Fibroblast of skin of back (primary cell): ENCODE measurements around the gene FNIP2.
A peak's percentile ranks its signal among the peaks of the same experiment; 100 is the strongest.
"Not testable (repeated sequence)": the region's sequence is repeated elsewhere in the genome, so short reads cannot be mapped to it uniquely, and the experiment has no call there.

Experiments
- DNase-seq: peaks from one replicate; pipeline ENCODE4 v3.0.0-alpha.2; 2013

Gene FNIP2

DNA sequence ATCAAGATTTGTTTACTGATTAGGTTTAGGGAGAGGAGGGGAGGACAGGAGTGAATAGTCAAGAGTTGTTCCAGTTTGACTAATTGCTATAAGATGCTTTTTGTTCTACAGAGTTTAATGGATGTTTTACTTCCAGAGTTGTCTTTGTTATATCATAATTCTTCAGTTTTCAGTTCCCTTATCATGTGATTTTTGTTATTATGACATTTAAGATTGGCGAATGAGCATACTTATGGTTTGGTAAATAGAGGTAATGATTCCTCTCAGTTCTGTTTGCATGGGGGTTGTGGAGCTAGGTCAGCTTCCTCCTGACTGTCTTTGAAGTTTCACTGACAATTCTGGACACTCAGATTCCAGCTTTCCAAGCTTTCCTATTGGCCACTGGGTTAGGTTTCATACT is 24.6 kb downstream of the FNIP2 start:
- not testable (repeated sequence) for DNase-seq

DNA sequence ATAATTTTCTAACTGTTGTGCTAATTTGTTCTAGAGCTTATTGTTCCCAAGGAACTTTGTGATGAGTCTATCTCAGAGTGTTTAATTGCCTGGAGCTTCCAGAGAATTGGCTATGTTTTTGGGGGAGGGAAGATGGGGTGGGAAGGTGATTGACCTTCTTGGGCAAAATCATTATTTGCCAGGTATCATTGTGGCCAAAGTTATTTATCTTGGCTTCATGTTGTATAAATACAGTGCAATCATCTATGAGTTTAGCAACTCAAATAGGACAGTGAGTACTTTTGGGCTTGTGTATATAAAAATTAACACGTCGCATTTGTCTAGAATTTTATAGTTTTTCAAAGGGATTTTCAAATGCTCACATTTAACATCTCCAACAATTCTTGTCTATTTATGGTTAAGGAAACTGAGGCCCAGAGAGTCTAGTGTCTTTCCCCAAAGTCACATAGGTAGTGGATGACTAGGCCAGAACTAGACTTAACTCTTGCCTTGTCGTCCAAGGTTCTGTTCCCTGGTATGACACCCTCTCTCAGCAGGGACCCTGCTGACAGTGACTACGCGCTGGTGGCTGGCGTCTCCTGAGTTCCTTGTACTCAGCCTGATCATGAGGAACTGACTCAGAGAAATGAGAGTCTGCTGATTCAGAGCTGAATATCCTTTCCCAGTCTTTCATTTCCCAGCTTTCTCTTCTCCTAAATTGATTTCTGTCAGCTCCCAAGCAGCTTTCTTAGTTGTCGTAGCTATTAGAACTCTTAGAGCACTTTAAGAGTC is 27.7 kb downstream of the FNIP2 start:
- peak; percentile 74 for DNase-seq

DNA sequence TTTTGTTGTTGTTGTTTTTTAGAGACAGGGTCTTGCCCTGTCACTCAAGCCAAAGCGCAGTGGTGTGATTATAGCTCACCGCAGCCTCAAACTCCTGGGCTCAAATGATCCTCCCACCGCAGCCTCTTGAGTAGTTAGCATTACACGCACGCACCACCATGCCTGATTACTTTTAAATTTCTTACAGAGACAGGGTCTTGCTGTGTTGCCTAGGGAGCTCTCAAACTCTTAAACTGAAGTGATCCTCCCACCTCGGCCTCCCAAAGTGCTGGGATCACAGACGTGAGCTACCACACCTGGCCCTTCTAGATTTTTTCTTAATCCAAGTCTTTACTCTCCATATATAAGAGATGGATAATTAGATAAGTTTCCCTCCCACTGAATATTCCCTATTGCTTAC is 29.2 kb downstream of the FNIP2 start:
- no peak for DNase-seq

DNA sequence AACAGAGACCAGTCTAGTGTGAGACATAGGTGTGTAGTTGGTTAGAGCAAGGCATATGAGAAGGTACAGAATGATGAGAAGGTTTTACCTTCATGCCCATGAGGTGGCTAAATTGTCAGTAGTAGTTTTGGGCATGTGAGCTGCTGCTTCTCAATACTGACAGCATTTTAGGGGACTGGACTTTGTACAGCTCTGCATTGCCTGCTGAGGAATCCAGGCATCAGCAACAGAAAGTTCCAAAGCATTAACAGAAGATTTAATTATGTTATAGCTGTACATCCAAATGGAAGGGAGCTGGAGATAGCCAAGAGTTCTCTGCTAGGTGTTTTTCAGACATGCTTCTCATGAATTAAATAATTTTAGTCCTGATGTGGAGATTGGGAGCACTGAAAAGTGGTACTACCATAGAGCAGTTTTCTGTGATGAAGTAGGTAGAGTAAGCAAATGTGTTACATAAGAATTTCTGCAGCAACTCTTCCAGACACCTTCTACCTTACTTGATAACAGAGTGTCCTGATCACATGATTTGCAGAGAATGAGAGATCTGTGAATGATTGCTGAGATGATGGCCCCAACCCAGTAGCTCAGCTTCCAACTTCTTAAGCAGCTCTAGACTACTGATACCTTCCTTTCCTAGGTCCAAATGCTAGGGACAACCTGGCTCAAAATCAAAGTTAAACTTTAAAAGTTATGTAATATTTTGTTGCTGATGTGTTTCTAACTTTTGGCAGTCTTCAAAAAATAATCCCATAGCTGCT is 30.4 kb downstream of the FNIP2 start:
- no peak for DNase-seq

DNA sequence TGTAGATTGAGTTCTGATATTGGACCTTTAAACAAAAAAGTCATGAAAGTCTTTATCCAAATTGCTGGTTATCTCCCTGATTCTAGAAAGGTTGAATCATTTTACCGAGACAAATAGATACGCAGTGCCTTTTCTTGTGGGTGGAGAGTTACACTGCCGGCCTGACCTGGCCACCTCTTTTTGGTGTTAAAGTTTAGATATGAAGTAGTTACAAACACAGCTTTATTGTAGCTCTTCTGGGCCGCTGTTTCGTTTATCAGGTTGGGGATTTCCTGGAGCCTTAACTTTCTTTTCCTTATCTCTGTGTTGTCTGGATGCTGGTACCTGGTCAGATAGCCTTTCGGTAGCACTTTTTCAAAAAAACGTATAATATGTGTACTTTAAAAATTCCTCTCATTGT is 31.0 kb downstream of the FNIP2 start:
- no peak for DNase-seq

DNA sequence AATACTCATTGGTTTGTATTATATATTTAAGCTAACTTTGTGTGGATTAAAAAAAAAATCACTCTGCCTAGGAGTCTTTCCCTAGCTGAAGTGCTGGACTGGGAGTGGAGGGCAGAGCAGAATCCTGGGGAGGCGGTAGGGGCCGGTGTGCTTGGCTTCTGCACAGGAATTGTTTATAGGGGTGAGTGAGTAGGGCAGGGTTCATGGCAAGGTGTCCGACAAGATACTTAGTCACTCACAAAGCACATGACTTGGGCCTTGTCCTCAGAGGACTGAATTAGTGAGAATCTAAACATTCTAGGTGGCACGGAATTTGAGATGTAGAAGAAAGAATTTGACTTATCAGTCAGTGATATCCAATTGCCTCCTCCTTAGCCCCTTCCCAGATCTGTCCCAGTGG is 32.2 kb downstream of the FNIP2 start:
- DNase-seq = no peak

DNA sequence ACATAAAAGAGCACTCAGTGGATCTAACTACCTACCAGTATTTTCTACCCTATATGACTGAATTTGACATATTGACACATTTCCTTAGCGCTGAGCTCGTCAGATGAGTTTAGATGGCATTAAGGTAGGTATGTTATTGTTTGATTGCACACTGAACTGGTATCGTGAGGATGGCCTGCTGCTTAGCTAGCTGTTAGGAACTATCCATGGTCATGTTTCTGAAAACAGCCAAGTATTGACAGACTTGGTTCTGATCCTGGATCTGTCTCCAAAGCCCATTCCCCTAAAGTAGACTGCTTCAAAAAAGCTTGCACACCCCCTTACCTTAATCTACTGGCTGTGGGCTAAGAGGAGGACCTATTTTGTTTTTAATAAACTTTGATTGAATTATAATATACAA is 32.9 kb downstream of the FNIP2 start:
- no peak for DNase-seq

DNA sequence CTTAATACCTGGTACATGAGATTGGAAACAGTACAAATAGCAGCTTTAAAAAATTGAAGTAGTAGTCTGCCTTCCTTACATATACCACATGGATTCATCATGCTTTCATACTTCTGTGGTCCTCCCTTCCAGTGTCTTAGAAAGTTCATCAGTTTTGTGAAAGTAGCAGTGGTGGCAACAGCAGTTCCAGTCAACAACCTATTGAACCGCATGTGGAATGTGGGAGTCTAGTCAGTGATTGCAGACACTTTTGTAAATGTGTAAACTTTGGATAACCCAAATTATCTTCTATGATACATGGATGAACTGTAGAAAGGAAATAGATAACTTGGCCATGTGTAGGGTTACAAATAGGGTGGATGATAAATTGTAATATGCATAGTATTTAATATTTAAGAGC is 34.1 kb downstream of the FNIP2 start:
- DNase-seq = no peak

DNA sequence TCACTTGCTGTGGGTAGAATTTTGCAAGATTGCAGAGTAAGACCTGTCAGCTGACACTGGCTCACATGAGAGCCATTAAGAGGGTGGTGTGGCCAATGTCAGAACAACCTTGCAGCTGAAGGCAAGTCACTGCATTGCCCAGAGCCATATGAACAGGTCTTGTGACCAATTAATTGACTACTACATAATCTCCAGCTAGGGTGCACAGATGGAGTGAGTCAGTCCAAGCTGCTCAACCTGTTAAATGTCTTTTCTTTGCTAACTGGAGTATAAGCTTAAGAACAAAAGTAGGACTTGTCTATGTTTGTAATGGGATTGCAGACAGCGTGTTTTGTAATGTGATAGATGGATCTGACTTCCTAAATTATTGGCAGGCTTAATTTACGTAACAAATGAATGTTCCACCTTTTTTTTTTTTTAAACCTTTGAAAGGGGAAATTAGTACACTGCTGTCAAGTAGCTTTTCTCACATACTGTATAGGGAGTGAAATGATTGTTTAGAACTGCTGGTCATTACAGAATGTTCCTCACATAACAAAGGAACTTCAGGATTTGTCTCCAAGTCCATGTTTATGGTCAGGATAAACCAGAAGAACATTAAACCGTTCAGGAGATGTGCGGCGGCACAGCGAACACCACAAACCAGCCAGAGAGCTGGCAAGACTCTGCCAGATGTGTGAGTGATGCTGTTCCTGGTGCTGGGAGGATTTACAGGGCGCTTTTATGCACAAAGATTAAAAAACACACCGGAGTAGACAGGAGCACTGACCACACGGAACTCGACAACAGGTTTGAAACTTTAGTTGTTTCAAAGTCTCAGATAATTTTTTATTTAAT is 37.0 kb downstream of the FNIP2 start:
- DNase-seq = no peak

DNA sequence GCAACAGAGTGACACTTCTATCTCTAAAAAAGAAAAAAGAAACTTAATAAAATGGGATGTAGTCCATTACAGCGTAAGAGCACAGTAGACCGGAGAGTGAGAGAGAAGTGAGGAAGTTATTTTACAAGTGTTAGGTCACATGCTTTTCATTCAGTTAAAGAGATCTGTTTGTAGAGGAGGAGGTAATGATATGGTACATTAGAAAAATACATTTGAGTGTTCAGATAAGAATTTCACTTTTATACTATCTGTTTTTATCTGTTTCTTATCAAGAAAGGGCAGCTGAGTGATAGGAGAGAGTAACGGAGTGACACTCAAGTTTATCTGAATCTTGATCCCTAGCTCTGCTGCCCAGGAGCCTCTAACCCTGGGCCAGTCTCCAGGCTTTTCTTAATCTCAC is 38.9 kb downstream of the FNIP2 start:
- DNase-seq = no peak

DNA sequence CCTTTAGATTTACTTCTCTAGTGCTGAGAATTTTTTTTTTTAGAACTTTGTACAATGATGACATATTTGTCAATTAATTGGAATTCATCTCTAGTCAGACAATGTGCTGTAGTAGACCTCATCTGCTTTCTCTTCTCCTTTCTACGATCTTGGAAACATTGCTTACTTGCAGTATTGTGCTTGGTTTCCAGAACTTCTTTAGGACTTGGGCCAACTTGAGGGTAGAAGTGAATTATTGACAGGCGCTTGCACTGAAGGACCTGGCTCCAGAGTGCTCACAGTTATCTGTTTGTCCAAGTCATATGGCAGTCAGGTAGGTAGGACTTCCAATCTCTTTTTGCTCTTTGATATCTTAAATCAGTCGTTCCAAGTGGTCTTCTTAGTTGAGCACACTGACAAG is 39.6 kb downstream of the FNIP2 start:
- no peak for DNase-seq

DNA sequence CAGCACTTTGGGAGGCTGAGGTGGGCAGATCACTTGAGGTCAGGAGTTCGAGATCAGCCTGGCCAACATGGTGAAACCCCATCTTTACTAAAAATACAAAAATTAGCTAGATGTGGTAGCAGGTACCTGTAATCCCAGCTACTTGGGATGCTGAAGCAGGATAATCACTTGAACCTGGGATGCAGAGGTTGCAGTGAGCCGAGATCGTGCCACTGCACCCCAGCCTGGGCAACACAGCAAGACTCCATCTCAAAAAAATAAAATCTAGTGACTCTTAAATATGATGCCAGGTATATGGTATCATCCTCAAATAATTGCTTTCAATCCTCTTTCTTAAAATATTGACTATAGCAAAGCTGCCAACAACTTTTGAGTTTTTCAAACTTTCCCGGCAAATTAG is 40.4 kb downstream of the FNIP2 start:
- not testable (repeated sequence) for DNase-seq

DNA sequence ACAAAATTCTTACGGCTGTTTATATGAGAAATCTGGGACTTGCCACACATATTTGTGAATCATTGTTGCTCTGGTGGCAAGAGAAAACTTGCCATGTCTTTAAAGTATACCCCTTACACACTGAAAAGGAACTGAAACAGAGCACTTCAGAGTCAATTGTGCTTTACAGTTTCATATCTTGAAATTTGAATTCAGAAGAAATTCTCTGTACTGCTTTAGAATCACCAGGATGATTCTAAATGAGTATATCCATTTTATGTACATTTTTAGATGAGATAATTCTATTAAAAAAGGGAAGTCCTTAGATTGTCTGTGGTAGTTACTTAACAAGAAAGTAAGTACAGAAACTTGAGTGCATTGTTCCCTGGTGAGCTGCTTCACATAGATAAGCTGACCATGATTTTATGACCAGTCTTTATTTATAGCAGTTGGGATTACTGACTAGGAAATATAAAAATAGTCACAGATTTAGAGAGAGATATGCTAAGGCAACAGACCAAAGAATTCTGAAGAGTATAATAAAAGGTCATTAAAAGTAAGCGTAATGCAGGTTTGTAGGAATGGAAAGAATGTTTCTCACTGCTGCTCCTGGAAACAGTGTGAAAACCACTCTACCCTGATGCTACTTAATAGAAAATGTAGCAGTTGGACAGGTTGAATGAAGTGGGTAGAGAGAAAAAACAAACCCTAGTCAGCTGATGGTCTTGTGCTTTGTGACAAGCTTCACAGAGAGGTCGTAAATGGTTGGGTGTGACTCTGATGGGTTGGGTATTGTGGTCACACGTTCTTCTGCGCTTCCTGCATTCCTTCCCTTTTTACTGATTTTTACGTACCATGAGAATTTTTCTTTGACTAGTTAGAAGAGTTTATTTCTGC is 41.0 kb downstream of the FNIP2 start:
- DNase-seq = peak; percentile 94

DNA sequence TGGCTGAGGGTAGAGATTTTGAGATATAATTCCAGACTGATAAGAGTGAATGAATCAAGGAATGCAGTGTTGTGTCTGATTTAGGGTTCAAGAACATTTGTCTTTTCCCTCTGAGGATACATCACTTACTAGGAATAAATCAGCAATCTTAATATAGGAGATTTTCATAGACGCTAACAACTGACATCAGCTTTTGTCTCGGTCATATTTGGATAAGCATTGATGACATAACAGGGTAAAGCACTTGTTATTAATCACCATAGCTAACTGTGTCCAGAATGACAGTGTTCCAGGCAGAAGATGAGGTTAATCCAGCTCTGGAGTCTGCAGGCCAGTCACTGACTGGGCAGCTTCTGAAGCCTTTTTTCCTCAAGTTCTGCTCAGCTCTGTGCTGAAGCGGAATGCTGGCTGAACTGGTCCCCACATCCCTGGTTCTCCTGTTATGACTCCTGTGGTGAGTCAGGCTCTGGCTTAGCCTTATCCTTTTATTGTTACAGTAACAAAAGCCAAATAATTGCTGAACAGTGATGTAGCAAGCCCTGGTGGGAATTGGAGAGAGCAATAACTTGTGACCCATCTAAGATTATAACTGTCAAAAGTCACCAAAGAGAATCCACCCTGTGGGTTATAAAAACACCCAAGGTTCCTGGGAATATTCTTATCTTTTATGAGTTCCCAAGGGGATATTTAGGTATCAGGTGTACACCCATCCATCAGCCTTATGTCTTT is 41.8 kb downstream of the FNIP2 start:
- DNase-seq = peak; percentile 98

DNA sequence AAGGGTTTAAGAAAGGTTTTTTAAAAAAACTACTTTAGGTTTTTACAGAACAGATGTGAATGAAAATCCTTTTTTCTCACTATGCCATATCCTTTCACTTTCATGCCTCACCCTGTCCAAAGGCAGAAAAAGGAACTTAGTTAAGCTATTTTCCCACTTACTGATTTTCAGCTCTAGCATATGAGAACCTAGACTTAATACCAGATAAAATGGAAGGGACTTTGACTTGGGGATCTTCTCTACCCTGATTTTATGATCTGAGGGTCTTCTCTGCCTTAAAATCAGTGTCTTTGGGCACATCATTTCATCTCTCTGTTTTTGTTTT is 42.4 kb downstream of the FNIP2 start:
- DNase-seq = no peak

DNA sequence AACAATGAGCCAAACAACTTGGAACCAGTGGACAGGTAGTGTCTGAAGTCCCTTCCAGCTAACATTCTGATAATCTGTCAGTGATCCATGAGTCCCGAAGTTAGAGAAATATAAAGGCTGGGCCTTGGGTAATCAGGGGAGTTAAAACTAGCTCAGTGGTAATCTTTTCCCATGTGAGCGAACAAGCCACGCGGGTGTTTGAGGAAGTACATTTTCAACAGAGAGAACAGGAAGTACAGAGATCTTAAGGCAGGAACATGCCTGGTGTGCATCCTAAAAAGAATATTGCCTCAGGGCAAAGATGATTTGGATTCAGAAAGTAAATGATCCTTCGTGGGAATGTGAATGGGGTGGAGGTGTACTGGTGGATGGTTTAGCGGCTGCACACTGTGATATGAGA is 42.9 kb downstream of the FNIP2 start:
- peak; percentile 46 for DNase-seq

DNA sequence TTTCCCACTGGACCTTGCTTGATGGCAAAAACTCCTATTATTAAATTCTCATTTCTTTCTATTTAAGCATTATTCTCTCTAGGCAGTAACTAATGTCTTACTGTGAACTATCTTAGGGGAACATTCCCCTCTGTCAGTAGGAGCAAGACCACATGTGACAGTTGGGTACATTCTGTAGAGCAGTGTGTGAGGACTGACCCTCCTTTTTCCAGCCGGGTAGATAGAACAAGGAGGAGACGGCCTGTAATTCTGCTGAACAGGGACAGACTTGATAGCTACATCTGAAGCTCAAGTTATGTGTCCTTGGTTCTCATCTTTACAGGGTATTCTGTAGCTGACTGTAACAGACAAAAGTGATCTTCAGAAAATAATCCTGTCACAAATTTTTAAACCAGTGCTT is 43.3 kb downstream of the FNIP2 start:
- no peak for DNase-seq

DNA sequence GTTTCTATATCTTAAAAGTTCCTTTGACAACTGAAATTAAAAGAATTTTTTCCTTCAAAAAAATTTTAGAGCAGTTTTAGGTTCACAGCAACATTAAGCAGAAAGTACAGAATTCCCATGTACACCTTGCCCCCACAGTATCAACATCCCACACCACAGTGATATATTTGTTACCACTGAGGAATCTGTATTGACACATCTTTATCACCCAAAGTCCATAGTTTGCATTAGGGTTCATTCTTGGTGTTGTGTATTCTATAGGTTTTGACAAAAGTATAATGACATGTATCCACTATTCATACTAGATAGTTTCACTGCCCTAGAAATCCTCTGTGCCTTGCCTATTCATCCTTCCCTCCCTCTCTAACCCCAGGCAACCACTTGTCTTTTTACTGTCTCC is 43.7 kb downstream of the FNIP2 start:
- no peak for DNase-seq

DNA sequence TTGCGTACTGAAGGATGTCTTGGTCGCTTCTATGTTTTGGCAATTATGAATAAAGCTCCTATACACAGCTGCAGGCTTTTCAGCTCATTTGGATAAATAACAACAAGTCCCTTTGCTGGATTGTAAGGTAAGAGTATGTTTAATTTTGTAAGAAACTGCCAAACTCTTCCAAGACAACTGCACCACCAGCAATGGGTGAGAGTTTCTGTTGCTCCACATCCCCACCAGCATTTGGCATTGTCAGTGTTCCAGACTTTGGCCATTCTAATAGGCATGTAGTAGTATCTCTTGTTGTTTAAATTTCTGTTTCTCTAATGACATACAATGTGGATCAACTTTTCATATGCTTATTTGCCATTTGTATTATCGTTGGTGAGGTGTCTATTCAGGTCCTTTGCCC is 44.3 kb downstream of the FNIP2 start:
- no peak for DNase-seq

DNA sequence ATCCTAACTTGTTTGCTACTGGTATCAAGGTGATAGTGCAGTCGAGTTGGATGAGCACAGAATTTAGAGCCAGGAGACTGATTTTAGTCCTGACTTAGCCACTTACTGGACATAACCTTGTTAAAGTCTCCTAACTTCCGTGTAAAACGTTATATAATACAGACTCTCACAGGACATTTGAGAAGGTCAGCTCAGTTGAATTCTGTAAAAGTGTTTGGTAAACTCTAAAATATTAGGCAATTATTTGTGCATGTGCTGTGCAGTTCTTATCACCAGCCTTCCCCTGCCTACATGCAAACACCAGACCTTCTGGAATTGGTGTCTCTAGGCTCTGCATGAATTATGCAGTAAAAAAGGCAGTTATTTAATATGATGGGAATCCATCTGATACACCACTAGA is 45.4 kb downstream of the FNIP2 start:
- no peak for DNase-seq

DNA sequence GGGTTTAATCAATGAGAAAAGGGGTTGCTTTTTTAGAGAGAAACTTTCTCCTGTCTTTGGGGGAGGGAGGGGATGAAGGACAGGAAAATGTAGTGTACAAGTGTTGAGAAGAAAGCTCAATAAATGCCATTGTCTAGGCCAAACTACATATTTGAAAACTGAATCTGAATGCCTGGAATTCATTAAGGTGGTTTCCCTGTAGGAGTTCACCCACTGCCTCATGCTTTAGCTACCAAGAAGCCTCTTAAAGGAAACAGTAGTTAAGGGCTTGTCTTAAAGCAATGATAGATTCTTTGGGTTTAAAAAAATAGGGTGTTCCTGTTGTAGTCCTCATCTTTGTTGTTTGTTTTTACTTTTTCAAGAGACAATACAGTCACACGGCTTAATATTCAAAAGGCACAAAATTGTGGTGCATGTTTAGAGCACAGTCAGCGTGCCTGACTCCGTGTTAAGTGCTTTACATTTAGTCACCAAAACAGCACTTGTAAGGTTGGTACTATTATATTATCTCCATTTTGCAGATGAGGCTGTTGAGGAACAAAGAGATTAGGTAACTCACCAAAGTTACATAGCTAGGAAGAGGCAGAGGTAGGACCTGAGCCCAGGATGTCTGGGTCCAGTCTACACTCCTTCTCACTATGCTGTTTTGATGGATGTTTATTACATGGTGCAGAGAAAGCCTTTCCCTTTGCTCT is 46.0 kb downstream of the FNIP2 start:
- peak; percentile 81 for DNase-seq
